GM19099 (cell line): Measurements from ENCODE around the gene LRRC4C.

Experiments used
- POLR2A ChIP-seq: IDR thresholded peaks from 3 replicates; pipeline ENCODE4 v1.6.1; 2011; ENCODE audit warnings: low read depth; ENCODE audit not compliant: insufficient read length; ENCODE audit errors: extremely low read depth

The LRRC4C gene

DNA sequence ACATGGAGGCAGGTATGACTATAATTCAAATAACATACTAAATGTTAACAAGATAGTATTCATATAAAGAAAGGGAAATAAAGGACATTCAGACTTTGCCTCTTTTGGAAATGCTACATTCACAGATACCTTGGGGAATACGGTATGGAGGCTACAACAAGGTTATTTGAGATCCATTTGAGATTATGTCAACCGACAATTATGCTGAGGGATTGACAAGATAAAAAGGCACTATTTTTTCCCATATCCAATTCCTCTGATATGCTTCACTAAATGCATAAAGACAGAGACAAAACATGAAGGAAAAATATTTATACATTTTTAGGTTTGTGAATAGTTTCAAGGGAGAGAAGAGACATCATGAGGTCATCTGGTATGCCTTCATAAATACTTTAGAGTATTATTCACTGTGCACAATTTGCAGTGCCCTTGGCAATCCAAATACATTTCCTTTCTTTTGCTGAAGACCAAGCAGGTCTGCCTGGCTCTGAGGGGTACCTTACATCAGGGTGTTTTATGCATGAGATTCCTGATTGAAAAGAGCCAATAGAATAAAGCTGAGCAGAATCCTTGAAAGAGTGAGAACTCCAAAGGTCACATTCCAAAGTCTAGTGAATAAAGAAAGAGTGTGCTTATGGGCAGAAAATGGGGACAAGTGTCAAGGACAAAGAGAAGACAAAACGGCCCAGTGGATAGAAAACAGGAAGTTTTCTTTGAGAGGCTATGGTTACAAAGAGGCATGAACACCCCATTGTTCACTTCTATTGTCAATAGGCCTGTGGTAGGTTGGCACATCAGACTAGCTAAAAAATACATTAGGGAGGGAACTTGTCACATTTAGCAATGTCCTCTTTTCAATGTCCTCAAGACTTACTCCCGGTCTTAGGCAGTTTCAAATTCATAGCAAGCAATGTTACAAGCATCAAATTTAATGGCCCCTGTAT is 455.8 kb downstream of the LRRC4C start:
- no peak for TF ChIP-seq POLR2A

DNA sequence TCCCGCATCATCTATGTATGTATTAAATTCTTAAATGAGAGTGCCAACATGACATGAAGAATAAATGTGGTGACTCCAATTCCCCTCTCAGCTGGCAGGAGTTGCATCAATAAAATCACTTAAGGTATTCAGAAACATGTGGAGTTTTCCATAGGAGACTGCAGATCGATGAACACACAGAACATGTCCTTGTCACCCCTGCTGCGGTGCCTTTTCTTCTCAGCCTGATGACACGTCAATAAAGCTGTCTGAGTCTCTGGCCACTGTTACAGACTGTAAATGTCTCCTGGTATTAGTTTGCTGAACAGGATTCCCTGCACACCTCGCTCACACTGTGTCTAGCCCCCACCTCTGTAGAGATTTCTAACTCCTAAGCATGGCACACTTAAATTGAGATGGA is 460.5 kb downstream of the LRRC4C start:
- no peak for TF ChIP-seq POLR2A

DNA sequence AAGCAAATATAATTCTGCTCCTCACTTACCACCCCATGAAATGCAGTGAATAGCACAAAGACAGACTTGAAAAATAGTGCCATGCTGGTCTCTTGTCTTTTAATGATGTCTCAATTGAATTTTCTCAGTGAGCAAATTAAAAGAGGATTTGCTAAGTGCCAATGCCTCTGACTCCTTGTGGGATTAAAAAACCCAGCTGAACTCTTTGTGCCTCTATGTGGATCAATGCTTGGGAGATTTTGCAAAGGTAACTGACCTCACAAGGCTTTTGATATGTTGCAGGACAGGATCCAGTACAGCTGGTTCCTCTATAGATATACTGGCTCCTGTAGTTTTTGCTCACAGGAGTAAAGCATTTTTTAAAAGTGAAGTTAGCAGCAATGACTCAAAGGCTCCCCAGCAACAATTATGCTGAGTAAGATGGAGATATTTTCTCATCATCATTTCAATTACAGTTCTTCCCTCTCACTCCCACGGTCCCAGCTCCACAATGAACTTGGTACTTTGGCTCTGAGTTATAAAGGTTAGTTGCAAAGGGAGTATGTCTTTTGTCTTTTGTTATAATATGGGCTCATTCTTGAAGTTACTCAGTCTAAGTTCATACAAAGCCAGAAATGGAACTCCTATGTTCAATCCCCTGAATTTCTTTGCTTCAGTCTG is 471.5 kb downstream of the LRRC4C start:
- no peak for TF ChIP-seq POLR2A

DNA sequence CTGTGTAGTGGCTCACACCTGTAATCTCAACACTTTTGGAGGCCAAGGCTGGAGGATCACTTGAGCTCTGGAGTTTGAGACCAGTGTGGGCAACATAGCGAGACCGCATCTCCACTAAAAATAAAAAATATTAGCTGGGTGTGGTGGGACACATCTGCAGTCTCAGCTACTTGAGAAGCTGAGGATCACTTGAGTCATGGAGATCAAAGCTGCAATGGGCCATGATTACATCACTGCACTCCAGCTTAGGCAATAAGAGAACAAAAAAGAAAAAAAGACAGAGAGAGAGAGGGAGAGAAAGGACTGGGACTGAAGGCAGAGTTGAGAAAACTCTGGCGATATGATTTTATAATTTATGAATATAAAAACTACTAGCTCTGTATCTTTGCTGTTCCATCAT is 473.1 kb downstream of the LRRC4C start:
- TF ChIP-seq POLR2A, result no peak

DNA sequence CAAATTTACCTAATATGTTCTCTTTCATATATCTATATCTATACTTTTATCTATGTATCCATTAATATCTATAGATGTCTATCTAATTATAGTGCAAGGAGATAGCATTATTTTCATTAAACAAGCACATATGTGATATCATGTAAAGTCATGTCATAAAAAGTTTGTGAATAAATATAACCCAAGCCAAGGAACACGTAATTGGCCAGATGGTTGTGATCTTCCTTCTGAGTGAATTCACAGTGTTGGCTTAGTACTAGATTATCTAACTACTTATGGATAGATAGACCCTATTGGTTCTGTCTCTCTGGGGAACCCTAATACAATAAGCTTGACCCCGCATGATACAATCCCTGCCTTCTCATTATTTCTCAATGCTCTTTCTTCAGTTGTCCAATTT is 484.4 kb downstream of the LRRC4C start:
- no peak for TF ChIP-seq POLR2A

DNA sequence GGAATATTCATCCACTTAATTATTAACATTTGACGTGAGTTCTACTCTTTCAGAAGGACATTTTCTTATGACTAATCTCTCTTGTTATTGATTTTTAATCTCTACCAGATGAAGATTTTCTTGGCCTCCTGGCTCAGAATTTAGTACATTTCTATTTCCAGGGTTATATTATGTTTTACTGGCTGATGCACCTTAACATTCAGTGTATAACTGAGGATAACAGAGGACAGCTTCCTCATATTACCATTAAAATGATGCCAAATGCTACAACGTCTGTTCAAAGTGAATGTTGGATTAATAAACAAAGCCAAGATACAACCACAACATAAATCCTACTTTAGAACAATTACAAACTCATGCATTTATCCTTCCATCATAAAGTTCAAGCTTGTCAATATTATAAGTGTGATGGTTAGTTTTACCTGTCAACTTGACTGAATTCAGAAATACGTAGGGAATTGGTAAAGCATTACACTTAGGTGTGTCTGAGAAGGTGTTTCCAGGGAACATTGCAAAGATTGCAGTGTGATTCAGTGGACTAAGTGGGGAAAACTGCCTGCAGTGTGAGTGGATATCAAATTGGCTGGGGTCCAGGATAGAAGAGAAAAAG is 485.2 kb downstream of the LRRC4C start:
- no peak for TF ChIP-seq POLR2A

DNA sequence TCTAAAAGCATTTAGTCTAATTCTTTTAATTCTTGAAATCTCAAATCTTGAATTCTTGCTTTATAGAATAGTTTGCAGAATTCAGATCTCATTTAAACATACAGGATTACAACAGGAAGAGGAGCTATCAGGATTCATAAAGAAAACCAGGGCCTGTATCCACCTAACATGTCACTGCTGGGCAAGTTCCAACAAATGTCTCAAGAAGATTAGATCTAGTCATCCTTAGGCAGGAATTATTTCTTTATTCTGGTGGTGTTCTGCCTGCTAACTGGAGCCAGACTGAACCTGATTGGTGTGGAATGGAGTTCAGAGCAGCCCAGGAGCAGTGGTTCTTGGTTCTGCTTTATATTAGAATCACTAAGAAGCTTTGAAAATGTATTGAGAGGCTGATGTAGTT is 500.7 kb downstream of the LRRC4C start:
- TF ChIP-seq POLR2A, result no peak

DNA sequence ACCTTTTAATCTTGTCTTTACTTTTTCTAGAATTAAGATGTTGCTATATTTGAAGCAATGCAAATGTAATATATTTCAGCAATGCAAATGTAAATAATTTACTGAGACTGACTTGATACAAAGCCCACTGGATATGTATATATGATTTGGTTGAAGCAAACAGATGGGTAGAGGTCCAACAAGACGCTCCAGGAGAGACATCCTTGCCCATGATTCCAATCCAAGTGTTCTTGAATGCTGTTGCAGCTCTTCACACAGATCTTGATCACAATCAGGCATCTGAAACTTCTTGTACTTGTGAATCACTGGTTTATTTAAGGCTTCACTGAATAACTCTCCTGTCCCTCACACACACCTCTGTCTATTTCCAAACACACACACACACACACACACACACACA is 507.0 kb downstream of the LRRC4C start:
- TF ChIP-seq POLR2A, result no peak

DNA sequence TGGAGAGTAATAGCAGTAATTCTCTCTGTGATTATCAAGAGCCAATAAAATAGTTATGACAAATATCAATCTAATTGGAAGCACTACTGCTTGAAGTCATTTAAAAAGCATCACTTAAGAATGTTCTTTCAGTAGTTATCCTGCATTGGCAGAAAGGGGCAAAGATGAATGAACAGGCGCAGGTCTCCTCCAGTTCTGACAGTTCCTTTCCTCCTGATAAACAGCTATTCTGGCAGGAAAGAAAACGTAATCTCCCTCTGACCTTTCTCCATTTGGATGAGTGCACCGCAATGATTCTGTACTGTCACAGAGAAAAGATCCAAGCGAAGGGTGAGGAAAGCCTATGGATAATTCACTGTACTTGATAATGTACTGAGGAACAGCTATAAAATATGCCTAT is 521.5 kb downstream of the LRRC4C start:
- TF ChIP-seq POLR2A, result no peak

DNA sequence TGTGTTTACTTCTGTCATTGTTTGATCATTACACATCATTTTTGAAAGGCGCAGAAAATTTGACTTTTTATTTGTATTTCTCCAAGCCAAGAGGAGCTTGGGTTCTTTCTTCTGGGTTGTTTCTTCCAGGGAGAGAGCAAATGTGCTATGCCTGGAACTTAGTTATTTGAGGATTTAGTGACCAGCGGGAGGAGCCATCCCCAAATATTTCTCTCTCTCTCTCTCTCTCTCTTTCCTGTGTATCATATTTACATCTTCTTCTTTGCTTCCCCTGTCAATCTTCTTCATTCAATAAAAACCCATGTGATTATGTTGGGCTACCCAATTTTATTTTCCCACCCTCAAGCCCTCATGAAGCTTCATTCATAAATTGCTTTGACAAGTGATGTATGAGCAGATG is 534.5 kb downstream of the LRRC4C start:
- TF ChIP-seq POLR2A, result no peak

DNA sequence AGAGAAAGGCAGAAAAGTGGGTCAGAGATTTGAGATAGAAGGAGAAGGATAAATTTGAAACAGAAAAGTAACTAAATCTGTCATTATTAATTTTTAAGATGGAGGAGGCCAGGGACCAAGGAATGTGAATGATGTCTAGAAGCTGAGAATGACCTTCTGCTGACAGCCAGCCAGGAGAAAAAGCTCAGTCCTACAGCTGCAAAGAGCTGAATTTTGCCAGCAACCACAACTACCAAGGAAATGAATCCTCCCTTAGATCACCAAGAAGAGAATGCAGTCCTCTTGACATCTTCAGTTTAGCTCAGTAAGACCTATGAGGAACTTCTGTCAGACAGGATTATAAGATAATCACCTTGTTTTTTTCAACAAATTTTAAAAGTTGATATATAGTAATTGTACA is 538.2 kb downstream of the LRRC4C start:
- no peak for TF ChIP-seq POLR2A

DNA sequence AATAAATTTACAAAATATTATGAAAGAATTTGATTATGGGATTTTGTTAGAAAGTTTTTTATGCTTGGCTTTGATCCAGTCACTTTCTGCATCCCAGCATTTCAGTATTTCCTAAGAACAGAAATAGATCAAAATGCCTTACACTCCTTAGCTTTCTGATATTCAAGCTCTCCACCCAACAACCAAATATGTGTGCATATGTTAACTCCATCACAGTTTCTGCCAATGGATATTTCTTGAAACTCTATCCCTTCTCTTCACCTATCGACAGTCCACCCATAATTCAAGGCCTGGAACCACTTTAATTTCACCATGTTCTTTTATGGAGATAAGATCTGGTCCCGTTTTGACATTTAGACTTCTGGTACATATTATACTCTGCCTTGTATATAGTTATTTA is 565.0 kb downstream of the LRRC4C start:
- TF ChIP-seq POLR2A, result no peak

DNA sequence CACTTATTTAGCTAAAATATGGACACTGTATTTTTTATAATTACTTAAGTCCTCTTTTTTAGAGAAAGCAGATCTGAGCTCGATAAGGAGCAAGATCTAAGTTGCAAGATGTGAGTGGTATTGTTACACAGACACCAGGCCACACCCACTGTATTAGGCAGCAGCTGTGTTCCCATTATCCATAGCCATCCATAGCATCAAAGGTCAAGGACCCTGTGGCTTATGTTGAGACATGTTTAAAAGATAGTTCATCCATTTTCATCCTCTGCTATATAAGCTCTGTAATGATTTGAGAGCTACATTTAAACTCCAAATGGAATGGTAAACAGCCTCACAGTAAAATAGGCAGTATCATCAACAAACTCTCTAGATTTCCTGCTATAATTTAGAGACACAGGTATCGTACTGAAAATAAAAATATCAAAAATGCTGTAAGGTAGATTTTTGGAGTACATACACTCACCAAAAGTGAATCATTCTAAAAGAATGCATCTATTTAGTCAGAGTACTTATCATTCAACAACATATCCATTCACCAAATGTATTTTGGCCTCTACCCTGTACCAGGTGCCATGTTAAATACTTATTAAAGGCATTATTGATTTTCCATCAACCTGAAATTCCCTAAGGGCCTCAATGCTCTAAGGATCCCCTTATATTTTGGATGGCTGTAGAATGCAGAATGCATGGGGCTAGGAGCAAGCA is 574.0 kb downstream of the LRRC4C start:
- no peak for TF ChIP-seq POLR2A

DNA sequence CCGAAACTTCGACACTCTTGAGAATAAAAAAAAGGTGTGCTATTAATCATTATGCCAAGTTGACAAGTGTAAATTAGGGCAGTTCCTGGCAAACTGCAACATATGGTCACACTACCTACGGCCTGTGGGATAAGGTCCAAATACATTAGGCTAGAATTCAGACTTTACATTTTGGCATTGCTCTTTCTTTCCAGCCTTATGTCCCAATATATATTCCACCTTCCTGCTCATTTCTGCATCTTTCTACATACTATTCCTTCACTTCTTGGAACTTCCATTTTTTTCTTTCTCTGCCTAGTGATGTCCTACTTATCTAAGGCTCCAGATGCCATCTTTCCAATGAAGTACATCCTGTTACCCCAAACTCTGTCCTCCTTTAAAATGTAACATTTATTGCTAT is 577.2 kb downstream of the LRRC4C start:
- TF ChIP-seq POLR2A, result no peak

DNA sequence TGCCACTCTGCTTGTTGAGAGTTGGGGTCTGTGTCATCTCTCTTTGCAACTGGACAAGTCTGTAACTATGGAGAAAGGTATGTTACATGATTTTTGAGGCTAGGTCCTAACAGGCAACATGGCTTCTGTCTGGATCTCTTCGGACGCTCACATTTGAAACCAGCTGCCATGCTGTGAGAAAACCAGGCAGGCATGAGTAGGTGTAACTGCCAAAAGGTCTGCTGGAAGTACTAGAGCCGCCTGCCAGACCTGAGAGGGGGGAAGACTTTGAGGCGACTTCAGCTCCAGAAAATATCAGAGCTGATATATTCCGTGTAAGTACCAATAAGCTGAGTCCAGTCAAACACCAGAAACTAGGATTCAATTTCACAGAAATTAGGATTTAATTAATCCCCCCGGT is 579.5 kb downstream of the LRRC4C start:
- TF ChIP-seq POLR2A, result no peak

DNA sequence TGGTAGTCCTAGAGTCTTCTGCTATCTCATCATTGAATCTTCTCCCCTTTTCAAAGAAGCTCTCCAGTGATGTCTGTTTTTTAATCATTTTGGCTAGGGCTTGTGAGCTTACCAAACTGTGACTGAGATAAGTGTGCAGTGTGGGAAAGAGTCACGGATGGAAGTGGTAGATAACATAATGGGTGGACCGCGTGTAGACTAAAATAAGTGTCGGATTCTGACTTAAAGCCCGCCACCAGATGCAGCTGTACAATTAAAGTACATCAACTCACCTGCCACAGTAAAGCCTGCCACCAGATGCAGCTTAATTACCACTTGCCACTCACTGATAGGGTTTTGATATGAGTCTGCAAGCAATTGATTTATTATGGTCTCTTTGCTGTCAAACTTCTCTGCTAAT is 581.5 kb downstream of the LRRC4C start:
- no peak for TF ChIP-seq POLR2A

DNA sequence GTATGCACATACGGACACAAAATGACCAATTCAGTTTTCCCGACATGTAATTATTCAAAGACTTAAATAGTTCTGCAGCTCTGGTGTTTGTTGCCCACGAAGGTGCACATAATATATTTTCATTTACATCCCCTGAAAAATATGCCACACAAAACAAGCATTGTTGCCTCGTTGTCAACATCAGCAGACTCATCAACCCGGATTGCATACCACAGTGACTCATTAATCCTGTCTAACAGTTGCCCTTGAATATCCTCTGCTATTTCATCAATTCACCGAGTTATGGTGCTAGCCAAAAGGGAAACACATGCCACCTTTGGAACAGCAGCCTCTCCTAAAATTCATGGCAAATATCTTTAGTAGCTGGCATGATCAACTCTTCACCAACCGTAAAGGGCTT is 582.2 kb downstream of the LRRC4C start:
- TF ChIP-seq POLR2A, result no peak
